Embryonic facial prominence (tissue), 1 donor: ENCODE results near the gene PSIP1.
"Not testable (repeated sequence)": the region's sequence is repeated elsewhere in the genome, so short reads cannot be mapped to it uniquely, and the experiment has no call there.

Experiments used
- DNase-seq: peaks from one replicate; pipeline ENCODE4 v3.0.0-alpha.2; 2016; ENCODE audit errors: extremely low spot score

PSIP1 gene

GRCh38 chr9:15501803-15502202 lies 9.0 kb downstream of the PSIP1 start:
- DNase-seq: no peak

DNA sequence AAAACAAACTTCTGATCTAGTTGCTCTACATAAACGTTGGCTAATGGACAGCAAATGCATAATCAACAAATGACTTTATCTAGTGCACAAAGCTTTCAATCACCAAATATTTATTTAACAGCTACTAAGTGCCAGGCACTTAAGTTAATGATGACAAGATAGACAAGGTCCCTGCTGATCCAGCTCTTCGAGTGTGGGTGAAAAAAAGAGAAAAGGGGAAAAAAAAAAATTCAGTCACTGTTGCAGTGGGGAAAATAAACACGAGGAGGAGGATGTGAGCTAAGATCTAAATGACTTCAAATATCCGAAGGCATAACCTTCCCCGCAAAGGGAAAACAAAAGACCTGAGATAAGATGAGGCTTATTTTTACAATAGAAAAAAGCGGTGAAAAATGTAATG lies 9.6 kb downstream of the PSIP1 start:
- no peak for DNase-seq

DNA sequence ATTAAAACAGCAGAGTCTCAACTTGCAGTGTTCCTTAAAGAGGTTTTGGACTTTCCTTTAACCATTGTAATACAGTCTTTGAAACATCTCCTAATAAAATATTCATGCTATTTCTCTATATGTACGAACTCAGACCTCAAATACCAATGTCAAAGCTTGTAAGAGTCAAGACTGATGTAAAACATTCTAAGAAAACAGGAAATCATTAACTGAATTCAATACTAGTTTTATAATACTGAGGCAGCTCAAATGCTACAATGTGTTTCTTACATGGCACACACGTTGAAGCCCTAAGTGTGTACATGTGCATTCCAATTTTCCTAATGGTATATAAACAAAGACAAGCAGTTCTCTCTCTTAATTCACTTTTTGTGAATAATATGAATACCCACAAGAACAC lies 11.6 kb downstream of the PSIP1 start:
- no peak for DNase-seq

- DNase-seq: no peak
These were observed 12.3 kb downstream of the PSIP1 start for GRCh38 chr9:15498246-15498995.

- DNase-seq: no peak
These were observed 18.2 kb downstream of the PSIP1 start for GRCh38 chr9:15492485-15493150.

DNA sequence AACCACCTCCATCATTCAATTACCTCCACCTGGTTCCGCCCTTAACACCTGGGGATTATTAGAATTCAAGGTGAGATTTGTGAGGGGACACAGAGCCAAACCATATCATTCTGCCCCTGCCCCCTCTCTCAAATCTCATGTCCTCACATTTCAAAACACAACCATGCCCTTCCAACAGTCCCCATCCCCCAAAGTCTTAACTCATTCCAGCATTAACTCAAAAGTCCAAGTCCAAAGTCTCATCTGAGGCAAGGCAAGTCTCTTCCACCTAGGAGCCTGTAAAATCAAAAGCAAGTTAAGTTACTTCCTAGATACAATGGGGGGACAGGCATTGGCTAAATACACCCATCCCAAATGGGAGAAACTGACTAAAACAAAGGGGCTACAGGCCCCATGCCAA lies 18.8 kb downstream of the PSIP1 start:
- no peak for DNase-seq

- DNase-seq: no peak
These were observed 24.7 kb downstream of the PSIP1 start for GRCh38 chr9:15485836-15486666.

GRCh38 chr9:15484802-15485201 lies 26.0 kb downstream of the PSIP1 start:
- DNase-seq: no peak

DNA sequence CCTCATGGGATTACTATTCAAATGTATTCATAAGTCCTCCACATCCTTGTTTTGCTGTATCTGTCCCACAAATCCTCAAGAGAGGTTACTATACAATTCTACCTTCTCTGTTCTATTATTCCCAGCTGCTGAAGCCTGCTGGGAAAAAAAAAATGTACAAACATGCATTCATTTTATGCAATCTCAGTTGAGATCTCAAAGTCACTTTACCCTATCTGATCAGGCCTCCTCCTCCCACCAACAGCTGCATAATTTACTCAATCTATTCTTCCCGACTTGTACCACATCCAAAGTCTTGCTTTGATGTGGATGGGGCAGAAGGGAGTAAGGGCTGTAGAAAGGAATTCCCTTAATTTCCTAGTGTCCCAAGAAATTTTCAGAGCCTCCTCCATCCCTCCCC lies 28.6 kb downstream of the PSIP1 start:
- DNase-seq: no peak

DNA sequence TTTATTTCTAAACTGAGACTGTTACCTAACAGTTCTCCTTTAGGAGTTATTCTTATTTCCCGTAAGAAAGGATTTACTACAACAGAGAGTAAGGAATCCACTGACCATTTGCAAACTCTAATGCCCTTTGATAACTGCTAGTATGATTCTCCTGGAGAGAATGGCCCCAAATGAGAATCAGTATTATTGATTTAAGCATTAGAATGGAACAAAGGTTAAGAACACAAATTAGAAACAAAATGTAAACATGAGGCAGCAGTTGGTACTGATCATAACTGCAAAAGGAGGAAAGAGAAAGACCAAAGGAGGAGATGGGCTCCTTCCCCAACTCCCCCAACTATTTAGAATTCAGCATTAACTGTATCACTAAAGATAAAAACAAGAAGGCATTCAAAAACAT lies 30.7 kb downstream of the PSIP1 start:
- no peak for DNase-seq

- DNase-seq: no peak
These were observed 34.7 kb downstream of the PSIP1 start for GRCh38 chr9:15475923-15476536.

DNA sequence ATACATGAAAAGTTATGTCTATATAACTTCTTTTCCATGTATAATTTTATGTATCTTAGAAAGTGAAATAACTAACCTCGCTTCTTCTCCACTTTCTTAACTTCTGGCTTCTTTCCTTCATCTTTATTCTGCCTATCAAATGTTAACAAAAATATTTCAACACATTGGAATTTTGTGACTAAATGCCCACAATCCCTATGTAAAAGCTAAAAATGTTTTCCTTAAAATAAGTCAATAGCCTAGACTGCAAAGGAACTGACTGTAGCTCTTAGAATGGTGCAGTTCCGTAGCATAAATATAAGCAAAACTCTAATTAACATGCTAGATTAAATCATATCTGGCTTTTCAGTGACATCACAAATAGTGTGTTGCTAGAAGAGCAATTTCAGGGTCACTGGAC lies 40.9 kb downstream of the PSIP1 start:
- no peak for DNase-seq

GRCh38 chr9:15469406-15469805 lies 41.4 kb downstream of the PSIP1 start:
- no peak for DNase-seq

- DNase-seq: no peak
These were observed 42.6 kb downstream of the PSIP1 start for GRCh38 chr9:15468145-15468544.

- no peak for DNase-seq
These were observed 49.2 kb downstream of the PSIP1 start for GRCh38 chr9:15461601-15462000.

DNA sequence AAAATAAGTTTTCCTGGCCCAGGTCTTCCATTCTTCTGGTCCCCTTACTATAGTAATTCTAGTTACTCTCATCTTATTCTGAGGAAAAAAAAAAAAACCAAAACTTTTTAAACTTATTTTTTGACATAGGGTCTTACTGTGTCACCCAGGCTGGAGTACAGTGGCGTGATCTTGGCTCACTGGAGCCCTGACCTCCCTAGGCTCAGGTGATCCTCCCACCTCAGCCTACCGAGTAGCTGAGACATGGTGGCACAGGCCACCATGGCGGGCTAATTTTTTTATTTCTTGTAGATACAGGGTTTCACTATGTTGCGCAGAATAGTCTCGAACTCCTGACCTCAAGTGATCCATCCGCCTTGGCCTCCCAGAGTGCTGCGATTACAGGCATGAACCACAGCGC lies 49.7 kb downstream of the PSIP1 start:
- no peak for DNase-seq

DNA sequence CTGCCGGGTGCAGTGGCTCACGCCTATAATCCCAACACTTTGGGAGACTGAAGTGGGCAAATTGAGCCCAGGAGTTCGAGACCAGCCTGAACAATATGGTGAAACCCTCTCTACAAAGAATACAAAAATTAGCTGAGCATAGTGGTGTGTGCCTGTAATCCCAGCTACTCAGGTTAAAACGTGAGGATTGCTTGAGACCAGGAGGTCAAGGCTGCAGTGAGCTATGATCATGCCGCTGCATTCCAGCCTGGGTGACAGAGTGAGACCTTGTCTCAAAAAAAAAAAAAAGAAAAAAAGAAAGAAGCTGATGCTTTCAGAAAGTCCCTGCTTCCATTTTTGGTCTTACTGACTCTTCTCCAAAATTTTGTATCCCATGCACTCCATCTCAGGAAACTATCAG lies 56.8 kb downstream of the PSIP1 start:
- DNase-seq: no peak

DNA sequence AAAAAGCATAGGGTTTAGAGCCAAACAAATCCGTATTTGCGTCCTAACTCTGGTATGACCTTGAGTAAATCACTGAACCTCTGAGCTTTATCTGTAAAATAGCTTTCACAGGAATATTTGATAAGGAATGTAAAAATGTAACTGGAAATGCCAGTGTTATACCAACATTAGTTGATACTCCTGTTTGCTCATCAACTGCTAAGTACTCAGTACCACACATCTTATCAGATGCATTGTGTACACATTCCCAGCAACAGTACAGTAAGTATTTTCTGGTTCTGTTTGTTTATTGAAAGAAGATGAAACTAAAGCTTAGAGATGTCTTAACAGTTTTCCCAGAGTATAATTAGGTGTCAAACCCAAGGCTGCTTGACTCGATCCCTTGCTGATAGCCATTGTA lies 66.6 kb downstream of the PSIP1 start:
- no peak for DNase-seq

- not testable (repeated sequence) for DNase-seq
These were observed 68.5 kb downstream of the PSIP1 start for GRCh38 chr9:15442264-15442663.

- DNase-seq: not testable (repeated sequence)
These were observed 68.9 kb downstream of the PSIP1 start for GRCh38 chr9:15441841-15442240.

- no peak for DNase-seq
These were observed 71.9 kb downstream of the PSIP1 start for GRCh38 chr9:15438891-15439290.

DNA sequence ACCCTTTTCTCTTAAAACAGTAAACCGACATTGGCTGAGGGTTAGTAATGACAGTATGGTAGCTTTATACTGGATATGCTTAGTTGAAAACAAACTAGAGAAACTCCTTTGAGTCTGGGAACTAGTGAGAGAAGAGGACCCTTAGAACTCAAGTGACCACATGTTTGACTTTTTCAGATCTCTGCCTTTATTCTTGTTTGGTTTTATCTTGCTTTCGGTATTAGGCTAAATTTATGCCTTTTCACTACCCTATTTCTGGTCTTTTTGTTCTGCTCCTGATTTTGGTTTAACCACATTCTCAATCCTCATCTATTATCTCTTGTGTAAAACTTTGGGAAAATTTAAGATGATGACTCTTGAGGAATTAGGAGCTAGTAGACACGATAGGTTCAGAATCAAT lies 77.1 kb downstream of the PSIP1 start:
- no peak for DNase-seq
